T follicular helper cell (primary cell): ENCODE results near the gene USP28.

Experiments used
- DNase-seq: peaks from one replicate; pipeline ENCODE4 v3.0.0-alpha.2; 2020; ENCODE audit warnings: low read depth

Gene USP28

GRCh38 chr11:113876798-113877669 lies 1.7 kb upstream of the USP28 start:
- DNase-seq, result no peak

- no peak for DNase-seq
Observed at GRCh38 chr11:113876074-113876797, 864 bp upstream of the USP28 start.

GRCh38 chr11:113874581-113875233 lies 665 bp downstream of the USP28 start:
- no peak for DNase-seq

GRCh38 chr11:113874096-113874495 lies 1.3 kb downstream of the USP28 start:
- no peak for DNase-seq

- DNase-seq, result no peak
Observed at GRCh38 chr11:113873236-113873626, 2.1 kb downstream of the USP28 start.

- no peak for DNase-seq
Observed at GRCh38 chr11:113871336-113871735, 4.0 kb downstream of the USP28 start.

GRCh38 chr11:113867843-113868503 lies 7.4 kb downstream of the USP28 start:
- DNase-seq, result no peak

GRCh38 chr11:113865873-113866272 lies 9.5 kb downstream of the USP28 start:
- no peak for DNase-seq

GRCh38 chr11:113864410-113864809 lies 11.0 kb downstream of the USP28 start:
- no peak for DNase-seq

GRCh38 chr11:113862435-113862834 lies 12.9 kb downstream of the USP28 start:
- no peak for DNase-seq

- no peak for DNase-seq
Observed at GRCh38 chr11:113859665-113860064, 15.7 kb downstream of the USP28 start.

GRCh38 chr11:113856966-113857759 lies 18.2 kb downstream of the USP28 start:
- no peak for DNase-seq

GRCh38 chr11:113855803-113856202 lies 19.6 kb downstream of the USP28 start:
- DNase-seq, result no peak

- no peak for DNase-seq
Observed at GRCh38 chr11:113850188-113850587, 25.2 kb downstream of the USP28 start.

GRCh38 chr11:113849713-113850112 lies 25.7 kb downstream of the USP28 start:
- no peak for DNase-seq

- no peak for DNase-seq
Observed at GRCh38 chr11:113847580-113847979, 27.8 kb downstream of the USP28 start.

GRCh38 chr11:113847111-113847510 lies 28.3 kb downstream of the USP28 start:
- no peak for DNase-seq

- DNase-seq, result no peak
Observed at GRCh38 chr11:113841691-113842090, 33.7 kb downstream of the USP28 start.

GRCh38 chr11:113840932-113841664 lies 34.3 kb downstream of the USP28 start:
- DNase-seq, result no peak

- DNase-seq, result no peak
Observed at GRCh38 chr11:113839842-113840241, 35.5 kb downstream of the USP28 start.

GRCh38 chr11:113838005-113838404 lies 37.4 kb downstream of the USP28 start:
- no peak for DNase-seq
